Stimulated activated memory B cell treated with anti-CD40 and anti-IgM and Interleukin-4, amounts not matched to agents 10 μg/mL and 1 μg/mL and 100 μg/mL, for 72 hours (primary cell): ENCODE data around the gene CTAGE15.
"Not testable (repeated sequence)": the region's sequence is repeated elsewhere in the genome, so short reads cannot be mapped to it uniquely, and the experiment has no call there.

Experiments used
- ATAC-seq: fragments of 150-1000 bp; cut with Tn5 transposase; 2 replicates; pipeline ENCODE4 v1.10.0; 2021
- H3K27ac Mint-ChIP-seq: one replicate; pipeline ENCODE4 v1.8.0; 2022; ENCODE audit warnings: mild to moderate bottlenecking, mixed read lengths
- H3K27me3 Mint-ChIP-seq: one replicate; pipeline ENCODE4 v1.8.0; 2022; ENCODE audit warnings: mixed read lengths
- H3K36me3 Mint-ChIP-seq: one replicate; pipeline ENCODE4 v1.8.0; 2022; ENCODE audit warnings: mixed read lengths
- H3K4me1 Mint-ChIP-seq: one replicate; pipeline ENCODE4 v1.8.0; 2022; ENCODE audit warnings: mixed read lengths
- H3K4me3 Mint-ChIP-seq: one replicate; pipeline ENCODE4 v1.8.0; 2022; ENCODE audit warnings: mild to moderate bottlenecking, moderate library complexity, mixed read lengths
- H3K9me3 Mint-ChIP-seq: one replicate; pipeline ENCODE4 v1.8.0; 2022; ENCODE audit warnings: mixed read lengths

CTAGE15 gene, protein sequence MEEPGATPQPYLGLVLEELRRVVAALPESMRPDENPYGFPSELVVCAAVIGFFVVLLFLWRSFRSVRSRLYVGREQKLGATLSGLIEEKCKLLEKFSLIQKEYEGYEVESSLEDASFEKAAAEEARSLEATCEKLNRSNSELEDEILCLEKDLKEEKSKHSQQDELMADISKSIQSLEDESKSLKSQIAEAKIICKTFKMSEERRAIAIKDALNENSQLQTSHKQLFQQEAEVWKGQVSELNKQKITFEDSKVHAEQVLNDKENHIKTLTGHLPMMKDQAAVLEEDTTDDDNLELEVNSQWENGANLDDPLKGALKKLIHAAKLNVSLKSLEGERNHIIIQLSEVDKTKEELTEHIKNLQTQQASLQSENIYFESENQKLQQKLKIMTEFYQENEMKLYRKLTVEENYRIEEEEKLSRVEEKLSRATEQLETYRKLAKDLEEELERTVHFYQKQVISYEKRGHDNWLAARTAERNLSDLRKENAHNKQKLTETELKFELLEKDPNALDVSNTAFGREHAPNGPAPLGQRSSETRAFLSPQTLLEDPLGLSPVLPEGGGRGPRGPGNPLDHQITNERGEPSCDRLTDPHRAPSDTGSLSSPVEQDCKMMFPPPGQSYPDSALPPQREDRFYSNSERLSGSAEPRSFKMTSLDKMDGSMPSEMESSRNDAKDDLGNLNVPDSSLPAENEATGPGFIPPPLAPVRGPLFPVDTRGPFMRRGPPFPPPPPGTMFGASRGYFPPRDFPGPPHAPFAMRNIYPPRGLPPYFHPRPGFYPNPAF

DNA sequence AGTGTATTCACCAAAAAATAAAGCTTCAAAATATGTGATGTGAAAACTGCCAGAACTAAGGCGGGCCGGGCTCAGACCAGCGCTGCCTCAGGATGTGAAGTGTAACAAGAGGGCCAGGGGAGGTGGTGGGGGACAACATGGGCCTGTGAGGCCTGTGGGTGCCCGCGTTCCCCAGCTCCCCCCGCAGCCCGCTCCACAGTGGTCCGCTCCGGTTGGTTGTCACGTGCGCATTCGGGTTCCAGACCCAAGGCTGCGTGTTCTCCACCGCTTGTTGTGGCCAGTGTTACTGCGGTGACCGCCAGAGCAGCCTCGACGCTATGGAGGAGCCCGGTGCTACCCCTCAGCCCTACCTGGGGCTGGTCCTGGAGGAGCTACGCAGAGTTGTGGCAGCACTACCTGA is at the start of gene CTAGE15:
Gene CTAGE15, plus strand, starts transcription at position 301 of the 400 bp plus-strand sequence. Its CDS starts 17 bp downstream, at position 318.
- H3K36me3 Mint-ChIP-seq, H3K4me3 Mint-ChIP-seq, H3K27ac Mint-ChIP-seq, H3K9me3 Mint-ChIP-seq, H3K4me1 Mint-ChIP-seq, ATAC-seq, H3K27me3 Mint-ChIP-seq: not testable (repeated sequence)

DNA sequence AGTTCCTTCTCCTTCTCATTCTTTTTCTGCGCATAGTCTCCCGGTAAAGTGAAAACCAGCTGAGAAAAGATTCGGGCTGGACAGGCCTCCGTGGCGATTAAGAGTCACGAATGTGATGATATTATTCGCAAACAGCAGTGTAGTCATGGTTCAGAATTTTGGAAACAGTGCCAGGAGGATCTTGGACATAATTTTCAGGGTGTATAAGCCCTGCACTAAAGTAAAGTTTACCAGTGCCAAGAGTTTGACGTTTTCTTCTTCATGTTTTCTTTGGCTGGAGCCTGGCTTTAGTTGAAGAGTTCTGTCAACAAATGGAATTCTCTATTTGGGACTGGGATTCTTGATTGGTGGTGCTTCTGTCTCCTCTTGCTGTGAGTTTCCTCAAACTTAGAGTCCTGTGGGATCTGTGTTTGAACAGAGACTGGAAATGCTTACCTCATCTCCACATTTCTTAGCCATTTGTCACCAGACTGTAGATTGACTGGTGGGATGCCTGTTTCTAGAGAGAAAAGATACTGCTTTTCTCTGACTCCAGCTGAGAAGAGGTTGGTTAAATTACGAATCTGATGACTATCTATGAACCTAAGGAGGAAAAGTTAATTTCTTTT is 49.2 kb upstream of the CTAGE15 start:
- not testable (repeated sequence) for H3K4me3 Mint-ChIP-seq, H3K4me1 Mint-ChIP-seq, H3K9me3 Mint-ChIP-seq, H3K27ac Mint-ChIP-seq, H3K36me3 Mint-ChIP-seq, ATAC-seq
- peaks cover 33% of the 10 kb centered on the region for H3K27me3 Mint-ChIP-seq

DNA sequence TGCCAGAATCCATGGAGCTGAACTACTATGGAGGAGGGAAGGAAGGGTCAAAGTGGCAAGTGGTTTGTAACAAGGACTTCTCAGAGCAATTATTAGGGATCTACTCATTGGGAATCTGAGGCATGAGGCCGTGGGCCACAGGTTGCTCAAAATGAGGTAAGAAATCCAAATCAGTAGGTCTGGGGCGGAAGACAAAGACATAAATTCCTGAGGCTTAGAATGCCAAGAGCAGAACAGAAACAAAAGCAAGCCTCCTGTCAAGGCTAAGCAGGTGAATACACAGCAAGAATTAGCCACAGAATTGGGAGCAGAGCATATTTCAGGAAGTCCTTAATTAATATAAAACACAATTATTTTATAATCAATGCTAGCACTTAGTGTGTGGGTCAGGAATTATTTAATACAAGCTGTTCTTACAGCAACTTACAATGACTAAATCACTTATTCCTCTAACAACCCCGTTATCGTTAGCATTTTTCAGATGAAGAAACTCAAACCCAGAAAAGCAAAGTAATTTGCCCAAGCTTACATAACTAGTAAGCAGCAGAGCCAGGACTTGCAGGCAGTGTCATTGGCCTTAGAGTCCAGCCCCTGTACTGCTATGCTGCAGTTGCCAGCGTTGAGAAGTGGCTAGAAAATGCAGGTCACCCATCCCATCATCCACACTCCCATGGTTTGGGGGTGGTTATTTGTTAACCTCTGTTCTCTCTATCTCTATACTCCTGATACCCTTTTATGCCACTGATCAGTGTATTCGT is 40.3 kb upstream of the CTAGE15 start:
- H3K9me3 Mint-ChIP-seq, H3K4me1 Mint-ChIP-seq, H3K27ac Mint-ChIP-seq, H3K4me3 Mint-ChIP-seq, H3K36me3 Mint-ChIP-seq, H3K27me3 Mint-ChIP-seq, ATAC-seq: not testable (repeated sequence)

DNA sequence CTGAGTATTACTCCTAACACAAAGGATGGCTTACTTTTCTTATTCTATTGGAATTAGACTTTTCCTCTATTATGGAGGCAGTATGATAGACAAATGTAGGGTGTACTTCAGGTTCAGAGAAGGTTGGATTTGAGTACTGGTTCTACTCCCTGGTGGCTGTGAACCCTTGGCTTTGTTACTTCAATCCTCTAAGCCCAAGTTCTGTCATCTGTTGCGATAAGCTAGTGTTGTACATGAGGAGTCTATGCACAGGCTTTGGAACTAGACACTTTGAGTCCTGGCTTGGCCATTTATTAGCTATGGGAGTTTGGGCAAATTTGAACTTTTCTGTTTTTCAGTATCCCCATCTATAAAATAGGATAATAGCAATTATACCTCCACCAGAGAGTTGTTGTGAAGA is 39.7 kb upstream of the CTAGE15 start:
- H3K36me3 Mint-ChIP-seq, H3K27ac Mint-ChIP-seq, H3K4me3 Mint-ChIP-seq, H3K9me3 Mint-ChIP-seq, H3K4me1 Mint-ChIP-seq, ATAC-seq, H3K27me3 Mint-ChIP-seq: not testable (repeated sequence)

DNA sequence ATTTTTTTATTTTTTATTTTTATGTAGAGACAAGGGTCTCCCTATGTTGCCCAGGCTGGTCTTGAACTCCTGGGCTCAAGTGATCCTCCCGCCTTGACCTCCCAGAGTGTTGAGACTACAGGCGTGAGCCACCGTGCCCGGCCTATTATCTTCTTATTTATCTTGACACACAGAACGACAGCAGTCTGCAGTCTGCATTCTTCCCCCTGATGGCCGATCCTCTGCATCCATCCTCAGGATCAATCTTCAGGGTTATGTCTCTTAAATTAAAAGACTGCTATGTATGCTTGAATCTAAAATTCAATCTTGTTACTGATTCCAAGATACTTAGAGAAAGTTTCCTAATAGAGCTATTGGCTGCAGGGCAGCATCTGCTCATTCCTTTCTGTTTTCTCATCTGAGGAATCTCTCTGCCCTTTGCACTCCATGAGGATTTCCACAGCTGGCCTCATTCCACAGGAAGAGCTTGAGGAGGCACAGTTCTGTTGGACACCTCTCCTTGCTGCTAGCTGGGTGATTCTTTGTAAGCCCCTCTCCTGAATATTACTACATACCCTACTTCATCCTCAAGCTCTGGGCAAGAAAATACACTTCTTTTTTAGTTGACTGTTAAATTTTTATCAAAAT is 38.3 kb upstream of the CTAGE15 start:
- not testable (repeated sequence) for ATAC-seq, H3K4me3 Mint-ChIP-seq, H3K36me3 Mint-ChIP-seq, H3K4me1 Mint-ChIP-seq, H3K27ac Mint-ChIP-seq, H3K27me3 Mint-ChIP-seq, H3K9me3 Mint-ChIP-seq

DNA sequence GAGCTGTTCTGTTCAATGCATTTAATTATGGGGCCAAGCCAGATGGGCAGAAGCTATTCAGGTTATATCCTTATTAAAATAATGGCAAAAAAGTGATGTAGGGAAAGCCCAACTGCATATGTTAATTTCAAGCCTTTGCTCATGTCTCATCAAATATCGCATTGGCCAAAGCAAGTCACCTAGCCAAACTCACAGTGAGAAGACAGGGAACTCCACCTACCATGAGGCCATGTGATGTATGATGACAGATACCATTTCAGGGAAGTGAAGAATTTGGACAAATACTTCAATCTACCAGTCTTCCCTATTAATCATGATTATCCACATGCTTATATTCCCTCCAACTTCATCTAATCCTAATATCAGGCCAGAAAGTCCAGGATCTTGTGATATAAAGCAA is 35.2 kb upstream of the CTAGE15 start:
- H3K27ac Mint-ChIP-seq, ATAC-seq, H3K27me3 Mint-ChIP-seq, H3K36me3 Mint-ChIP-seq, H3K4me1 Mint-ChIP-seq, H3K9me3 Mint-ChIP-seq, H3K4me3 Mint-ChIP-seq: not testable (repeated sequence)

DNA sequence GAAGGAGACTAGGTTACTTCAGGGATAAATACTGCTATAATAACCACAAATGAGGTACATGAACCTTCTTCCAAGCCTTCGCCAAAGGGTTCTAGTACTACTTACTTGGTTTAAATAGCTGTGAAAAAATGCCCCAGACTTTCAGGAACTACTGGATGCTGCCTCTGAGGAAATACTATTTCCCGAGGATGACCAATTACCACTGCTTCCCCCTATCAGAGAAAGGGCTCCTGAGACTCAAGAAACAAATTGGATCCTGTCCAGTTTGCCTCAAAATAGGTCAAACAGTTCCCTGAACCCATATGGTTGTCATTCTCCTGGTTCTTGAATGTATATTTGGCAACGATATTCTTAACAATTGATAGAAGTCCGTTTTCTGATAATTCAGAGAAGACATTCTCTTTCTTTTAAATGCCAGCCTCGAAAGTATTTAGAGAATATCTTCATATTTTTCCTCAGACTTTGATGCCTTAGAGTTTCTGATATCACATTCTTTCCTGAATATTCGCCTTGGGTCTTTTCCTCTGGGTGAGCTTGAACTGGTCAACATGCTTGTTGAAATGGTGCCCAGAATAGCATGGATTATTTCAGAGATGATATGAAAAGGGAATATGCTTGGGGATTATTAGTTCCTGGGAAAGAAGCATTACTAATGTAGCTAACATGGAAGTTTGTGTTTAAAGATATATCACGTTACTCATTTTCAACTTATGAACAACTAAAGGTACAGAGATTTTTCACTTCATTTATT is 28.1 kb upstream of the CTAGE15 start:
- not testable (repeated sequence) for H3K36me3 Mint-ChIP-seq, ATAC-seq, H3K27ac Mint-ChIP-seq, H3K9me3 Mint-ChIP-seq, H3K27me3 Mint-ChIP-seq, H3K4me1 Mint-ChIP-seq, H3K4me3 Mint-ChIP-seq

DNA sequence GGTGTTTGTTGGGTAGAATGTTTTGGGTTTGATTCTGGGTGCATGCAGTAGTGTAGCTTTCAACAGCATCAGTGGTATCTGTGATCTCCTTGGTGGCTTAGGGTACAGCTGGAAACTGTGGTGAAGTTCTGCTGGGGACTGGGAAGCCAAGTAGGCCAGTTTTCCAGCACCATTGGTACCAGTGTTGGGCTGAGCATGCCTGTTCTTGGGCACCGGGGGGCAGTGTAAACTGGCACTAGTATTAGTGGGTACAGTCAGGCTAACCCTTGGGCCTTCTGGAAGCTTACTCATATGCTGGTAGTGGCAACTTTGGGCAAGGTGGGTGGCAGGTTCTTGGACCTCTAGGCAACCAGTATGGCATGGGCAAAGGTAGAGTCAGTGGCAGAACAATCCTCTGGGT is 15.6 kb upstream of the CTAGE15 start:
- H3K36me3 Mint-ChIP-seq, H3K27ac Mint-ChIP-seq, ATAC-seq: not testable (repeated sequence)

DNA sequence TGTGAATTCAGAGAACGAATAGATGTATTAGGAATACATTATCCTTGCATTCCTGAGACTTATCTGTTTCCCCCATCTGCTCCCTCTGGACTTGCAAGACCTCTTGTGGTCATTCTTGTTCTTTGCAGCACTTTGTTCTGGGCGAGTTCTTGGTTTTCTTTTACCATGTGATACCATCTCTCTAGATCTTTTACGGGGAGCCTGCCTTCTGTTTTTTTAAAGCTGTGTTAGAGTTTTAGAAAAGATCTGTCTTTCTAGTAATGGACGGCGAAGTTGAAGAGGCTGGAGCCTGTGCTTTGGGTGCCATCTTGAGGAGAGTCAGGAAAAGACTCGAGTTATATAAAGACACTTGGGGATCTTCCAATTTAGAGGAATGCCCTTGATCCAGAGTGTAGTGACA is 8.3 kb upstream of the CTAGE15 start:
- not testable (repeated sequence) for H3K4me1 Mint-ChIP-seq, ATAC-seq, H3K9me3 Mint-ChIP-seq

More for the DNA sequence above, 15.6 kb upstream of the CTAGE15 start:
- H3K9me3 Mint-ChIP-seq, H3K4me1 Mint-ChIP-seq, H3K4me3 Mint-ChIP-seq, H3K27me3 Mint-ChIP-seq: not testable (repeated sequence)

DNA sequence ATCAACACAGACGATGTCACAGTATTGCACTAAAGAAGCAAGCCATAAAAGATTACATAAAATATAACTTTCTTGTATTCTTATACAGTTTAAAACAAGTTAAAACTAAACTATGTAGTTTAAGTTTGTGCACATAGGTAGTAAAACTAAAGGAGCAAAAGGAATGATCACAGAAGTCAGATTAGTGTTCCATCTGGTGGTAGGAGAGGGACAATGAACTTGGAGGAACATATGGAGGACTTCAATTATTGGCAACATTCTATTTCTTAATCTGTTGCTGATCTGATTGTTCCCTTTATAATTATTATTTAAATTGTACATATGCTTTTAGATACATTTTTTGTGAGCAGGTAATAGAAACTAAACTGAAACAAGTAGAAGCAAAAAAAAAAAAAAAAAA is 5.6 kb upstream of the CTAGE15 start:
- not testable (repeated sequence) for H3K27me3 Mint-ChIP-seq, H3K27ac Mint-ChIP-seq, ATAC-seq, H3K4me1 Mint-ChIP-seq, H3K9me3 Mint-ChIP-seq, H3K4me3 Mint-ChIP-seq, H3K36me3 Mint-ChIP-seq

More for the DNA sequence above, 8.3 kb upstream of the CTAGE15 start:
- H3K27ac Mint-ChIP-seq, H3K27me3 Mint-ChIP-seq, H3K4me3 Mint-ChIP-seq, H3K36me3 Mint-ChIP-seq: not testable (repeated sequence)

DNA sequence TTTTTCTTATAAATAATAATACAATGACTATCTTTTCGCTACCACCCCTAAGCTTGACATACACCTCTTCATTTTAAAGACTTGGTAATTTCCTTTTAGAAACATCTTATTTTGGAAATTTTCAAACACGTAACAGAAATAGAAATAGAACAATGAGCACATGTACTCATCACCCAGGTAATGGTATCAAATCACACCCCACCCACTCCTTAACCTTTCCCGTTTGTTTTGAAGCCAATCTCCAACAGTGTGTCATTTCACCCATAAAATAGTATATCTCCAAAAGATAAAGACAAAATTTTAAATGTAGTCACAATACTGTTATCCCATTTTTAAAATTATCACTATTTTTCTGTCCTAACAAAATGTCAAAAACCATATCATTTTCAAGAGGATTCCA is 16.6 kb downstream of the CTAGE15 start:
- H3K4me3 Mint-ChIP-seq, H3K27me3 Mint-ChIP-seq, ATAC-seq, H3K4me1 Mint-ChIP-seq, H3K9me3 Mint-ChIP-seq, H3K27ac Mint-ChIP-seq, H3K36me3 Mint-ChIP-seq: not testable (repeated sequence)

DNA sequence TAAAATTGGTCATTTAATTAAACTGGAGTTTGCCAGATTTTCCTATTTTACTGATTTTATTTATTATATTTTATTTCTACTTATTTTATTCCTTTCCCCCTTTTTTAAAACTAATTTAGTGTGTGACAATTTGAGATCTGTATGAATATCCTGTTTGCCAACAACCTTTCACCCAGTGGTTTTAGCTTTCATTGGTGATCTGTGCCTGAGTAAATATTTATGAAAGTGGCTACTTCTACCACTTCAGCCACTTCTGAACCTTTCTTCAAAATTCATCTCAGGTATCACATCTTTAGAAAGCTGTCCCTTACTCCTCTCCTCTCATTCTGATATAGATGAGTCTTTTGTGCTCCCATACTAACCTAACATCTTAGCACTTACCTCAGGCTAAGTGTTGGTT is 18.3 kb downstream of the CTAGE15 start:
- H3K36me3 Mint-ChIP-seq, H3K27me3 Mint-ChIP-seq, H3K27ac Mint-ChIP-seq, ATAC-seq, H3K9me3 Mint-ChIP-seq, H3K4me1 Mint-ChIP-seq, H3K4me3 Mint-ChIP-seq: not testable (repeated sequence)

DNA sequence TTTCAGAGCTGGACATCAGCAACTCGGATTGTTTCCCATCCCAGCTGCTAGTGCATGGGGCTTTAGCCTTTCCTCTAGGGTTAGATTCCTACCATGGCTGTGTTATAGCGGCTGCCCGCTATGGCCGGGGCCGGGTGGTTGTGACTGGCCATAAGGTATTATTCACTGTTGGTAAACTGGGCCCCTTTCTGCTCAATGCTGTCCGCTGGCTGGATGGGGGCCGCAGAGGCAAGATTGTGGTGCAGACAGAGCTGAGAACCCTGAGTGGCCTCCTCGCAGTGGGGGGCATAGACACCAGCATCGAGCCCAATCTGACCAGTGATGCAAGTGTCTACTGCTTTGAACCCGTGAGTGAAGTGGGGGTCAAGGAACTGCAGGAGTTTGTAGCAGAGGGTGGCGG is 26.5 kb downstream of the CTAGE15 start:
- not testable (repeated sequence) for ATAC-seq, H3K9me3 Mint-ChIP-seq, H3K4me3 Mint-ChIP-seq, H3K27me3 Mint-ChIP-seq, H3K27ac Mint-ChIP-seq, H3K4me1 Mint-ChIP-seq, H3K36me3 Mint-ChIP-seq

DNA sequence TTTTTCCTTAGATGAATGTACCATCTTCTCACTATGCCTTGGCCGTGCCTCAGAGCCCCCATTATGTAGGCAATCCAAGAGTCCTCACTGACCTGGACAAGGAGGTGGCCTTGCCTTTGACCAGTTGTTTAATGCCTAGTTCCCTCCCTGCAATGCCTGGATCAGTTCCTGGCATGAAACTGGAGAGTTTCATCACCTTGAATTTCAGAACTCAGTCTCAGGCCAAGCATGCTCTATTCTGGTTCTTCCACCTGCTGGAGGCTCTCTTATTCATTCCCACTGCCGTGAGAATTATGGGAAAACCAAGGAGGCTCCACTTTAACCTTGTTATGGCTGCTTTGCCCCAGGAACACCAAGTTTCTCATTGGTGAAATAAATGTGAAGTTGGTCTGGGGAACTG is 31.9 kb downstream of the CTAGE15 start:
- not testable (repeated sequence) for H3K4me1 Mint-ChIP-seq, H3K4me3 Mint-ChIP-seq, H3K9me3 Mint-ChIP-seq, ATAC-seq, H3K36me3 Mint-ChIP-seq, H3K27ac Mint-ChIP-seq, H3K27me3 Mint-ChIP-seq
